ENCODE results near the gene VARS2. TPM values are rescaled to one million over a fixed set of nuclear protein-coding genes. Genes with fewer than 3 reads are reported as not detected.

VARS2 gene
- total and polyA plus RNA-seq, 9 of the 15 experiments (the other 6 are each of a cell fraction or from before 2014, with no cell fraction given) = 1.6 to 53.6 (median 29.9) TPM

- TF ChIP-seq NEUROD1 (IDR thresholded peaks at IDR 0.05; ENCODE audit: borderline replicate concordance, low read depth, low read length, partially characterized antibody) (peak; percentile 91), ZNF407 (IDR thresholded peaks at IDR 0.05; ENCODE audit: low read depth) (no peak), POLR2G (IDR thresholded peaks at IDR 0.05; ENCODE audit: low read depth, low read length) (peak; percentile 82), CREB3L1 (IDR thresholded peaks at IDR 0.05; ENCODE audit: borderline replicate concordance, low read depth) (peak; percentile 75), PHF8 (IDR thresholded peaks at IDR 0.05; ENCODE audit: borderline replicate concordance, low read length) (peak; percentile 61), SP2 (IDR thresholded peaks at IDR 0.05; ENCODE audit: extremely low read depth, low read depth, low read length, poor library complexity, severe bottlenecking) (no peak), HDAC2 (IDR thresholded peaks at IDR 0.05) (peak; percentile 50; the same call in 1 of the 2 replicates), BCOR (IDR thresholded peaks at IDR 0.05) (peak; percentile 56; the same call in 1 of the 2 replicates), CBX2 (IDR thresholded peaks at IDR 0.05; ENCODE audit: insufficient read depth, low read length, poor library complexity, severe bottlenecking) (peak; percentile 7)
- TF ChIP-seq, protein P1, sequence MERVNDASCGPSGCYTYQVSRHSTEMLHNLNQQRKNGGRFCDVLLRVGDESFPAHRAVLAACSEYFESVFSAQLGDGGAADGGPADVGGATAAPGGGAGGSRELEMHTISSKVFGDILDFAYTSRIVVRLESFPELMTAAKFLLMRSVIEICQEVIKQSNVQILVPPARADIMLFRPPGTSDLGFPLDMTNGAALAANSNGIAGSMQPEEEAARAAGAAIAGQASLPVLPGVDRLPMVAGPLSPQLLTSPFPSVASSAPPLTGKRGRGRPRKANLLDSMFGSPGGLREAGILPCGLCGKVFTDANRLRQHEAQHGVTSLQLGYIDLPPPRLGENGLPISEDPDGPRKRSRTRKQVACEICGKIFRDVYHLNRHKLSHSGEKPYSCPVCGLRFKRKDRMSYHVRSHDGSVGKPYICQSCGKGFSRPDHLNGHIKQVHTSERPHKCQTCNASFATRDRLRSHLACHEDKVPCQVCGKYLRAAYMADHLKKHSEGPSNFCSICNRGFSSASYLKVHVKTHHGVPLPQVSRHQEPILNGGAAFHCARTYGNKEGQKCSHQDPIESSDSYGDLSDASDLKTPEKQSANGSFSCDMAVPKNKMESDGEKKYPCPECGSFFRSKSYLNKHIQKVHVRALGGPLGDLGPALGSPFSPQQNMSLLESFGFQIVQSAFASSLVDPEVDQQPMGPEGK (CRISPR knock-in tag; IDR thresholded peaks at IDR 0.05; ENCODE audit: borderline replicate concordance) = peak; percentile 65; the same call in 1 of the 2 replicates
Measured at GRCh38 chr6:30955367-30956042, 41.5 kb downstream of the VARS2 start (continued).

Data from K562 (cell line).